NCI-H1694 (cell line): ENCODE data around the gene ZFYVE28.
"Not testable (repeated sequence)": the region's sequence is repeated elsewhere in the genome, so short reads cannot be mapped to it uniquely, and the experiment has no call there.

Experiments
- DNase-seq: peaks from one replicate; lab custom pipeline; 2025; lab: John Stamatoyannopoulos, UW

Gene ZFYVE28

GRCh38 chr4:2446656-2447564 is 28.5 kb upstream of the ZFYVE28 start:
- no peak for DNase-seq

GRCh38 chr4:2445571-2445970 is 27.1 kb upstream of the ZFYVE28 start:
- DNase-seq: no peak

DNA sequence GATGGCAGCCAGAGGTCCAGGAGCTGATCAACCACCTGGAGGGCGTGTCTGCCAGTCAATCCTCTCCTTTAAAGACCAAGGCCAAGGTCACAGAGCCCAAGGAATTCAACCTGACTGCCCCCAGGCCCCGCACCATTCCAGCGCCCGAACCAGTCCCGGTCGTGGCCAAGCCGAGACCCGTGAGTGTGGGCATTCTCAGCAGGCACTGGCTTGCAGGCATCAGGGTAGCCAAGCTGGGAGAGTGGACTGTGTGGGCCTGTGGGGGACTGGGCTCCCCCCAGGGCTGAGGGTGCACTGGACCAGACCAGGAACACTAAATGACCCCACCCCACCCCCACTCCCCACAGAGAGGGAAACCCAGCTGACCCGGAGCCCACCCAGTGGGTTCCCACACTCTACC is 26.7 kb upstream of the ZFYVE28 start:
- DNase-seq: no peak

DNA sequence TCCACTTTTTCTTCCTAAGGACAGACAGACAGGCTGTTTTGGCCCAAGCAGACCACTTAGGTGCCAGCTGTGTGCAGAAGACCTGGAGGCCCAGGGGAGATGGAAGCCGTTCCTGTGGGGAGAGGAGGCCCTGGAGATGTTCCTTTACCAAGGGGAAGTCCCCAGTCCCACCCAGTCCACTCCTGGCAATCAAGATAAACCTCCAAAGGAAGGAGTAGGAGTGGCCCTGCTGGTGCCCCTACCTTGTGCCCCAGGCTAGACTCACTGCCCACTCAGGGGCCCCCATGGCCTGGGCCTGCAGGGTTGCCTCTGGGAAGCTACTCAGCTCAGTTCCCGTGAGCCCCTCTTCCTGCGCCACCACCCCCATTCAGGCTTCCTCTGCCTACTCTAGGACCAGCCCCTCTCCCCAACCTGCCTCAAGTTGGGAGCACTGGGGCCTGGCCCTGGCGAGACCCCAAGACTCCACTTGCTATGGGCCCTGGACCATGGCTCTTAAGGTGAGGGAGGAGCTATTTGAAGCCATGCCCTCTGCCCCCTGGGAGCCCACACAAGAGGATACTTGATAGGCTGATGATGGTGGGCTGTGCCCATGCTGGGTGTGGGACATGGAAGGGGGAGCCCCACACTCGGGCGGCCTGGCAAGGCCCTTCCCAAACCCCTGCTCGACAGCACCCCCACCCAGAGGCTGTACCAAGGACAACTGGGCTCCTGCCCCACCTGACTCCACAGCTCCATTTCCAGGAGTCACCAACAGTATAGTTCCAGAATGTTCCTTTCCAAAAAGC is 25.7 kb upstream of the ZFYVE28 start:
- DNase-seq: no peak

DNA sequence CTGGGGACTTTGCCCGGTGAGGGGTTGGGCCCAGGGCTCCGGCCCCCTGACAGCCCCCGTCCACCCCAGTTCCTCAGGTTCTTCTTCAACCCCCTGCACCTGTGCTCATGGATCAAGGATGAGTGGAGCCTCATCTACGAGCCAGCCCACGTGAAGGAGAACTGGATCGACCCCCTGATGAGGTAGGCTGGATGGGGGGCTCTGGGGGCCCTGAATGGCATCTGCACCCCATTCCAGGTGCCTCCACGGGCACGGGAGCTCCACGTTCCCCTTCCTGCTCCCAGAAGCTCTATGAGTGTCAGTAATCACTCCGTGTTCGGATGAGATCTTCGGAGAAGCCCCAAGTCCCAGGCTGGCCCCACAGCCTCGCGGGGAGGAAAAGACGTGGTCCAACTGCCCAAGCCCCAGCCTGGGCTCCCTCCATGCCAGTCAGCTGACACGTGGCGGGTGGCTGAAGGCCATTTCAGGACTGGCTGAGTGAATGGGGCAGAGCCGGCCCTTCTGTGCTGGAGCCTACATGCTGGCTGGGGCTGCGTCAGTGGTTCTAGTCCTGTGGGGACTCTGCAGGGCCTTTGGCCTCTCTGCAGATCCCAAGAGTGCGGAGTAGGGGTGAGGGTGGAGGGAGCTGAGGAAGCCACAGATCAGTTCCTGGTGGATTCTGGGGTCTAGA is 24.8 kb upstream of the ZFYVE28 start:
- no peak for DNase-seq

DNA sequence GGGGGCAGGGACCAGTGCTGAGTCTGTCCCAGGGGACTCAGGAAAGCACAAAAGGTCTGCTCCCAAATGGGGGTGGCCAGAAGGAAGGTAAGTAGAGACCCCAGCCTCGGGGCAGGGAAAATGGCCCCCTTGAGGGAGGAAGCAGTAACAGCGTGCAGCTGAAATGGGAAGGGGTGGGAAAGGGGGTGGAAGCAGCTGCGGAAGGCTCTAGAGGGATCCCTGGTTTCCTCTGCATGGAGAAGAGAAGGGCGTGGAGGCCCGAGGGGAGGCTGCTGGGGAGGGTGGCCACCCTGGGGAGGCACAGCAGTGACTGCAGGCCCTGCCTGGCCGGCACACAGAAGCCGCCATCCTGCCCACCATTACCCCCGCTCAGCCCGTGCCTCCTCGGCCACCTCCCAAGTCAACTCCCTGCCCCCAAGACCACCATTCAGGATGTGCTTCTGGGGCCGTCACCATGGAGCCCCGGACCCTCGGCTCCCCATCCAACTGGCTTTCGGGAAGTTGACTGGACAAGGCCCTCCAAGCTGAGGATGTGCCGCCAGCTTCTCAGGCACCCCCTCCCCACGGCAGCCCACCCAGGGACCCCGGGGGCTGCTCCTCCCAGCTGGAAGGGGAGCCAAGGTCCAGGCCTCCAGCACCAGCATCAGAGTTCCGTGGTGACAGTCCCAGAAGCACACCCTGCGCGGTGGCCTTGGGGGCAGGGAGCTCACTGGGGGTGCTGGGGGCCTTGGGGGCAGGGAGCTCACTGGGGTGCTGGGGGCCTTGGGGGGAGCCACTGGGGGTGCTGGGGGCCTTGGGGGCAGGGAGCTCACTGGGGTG is 23.9 kb upstream of the ZFYVE28 start:
- no peak for DNase-seq

GRCh38 chr4:2441393-2442174 is 23.1 kb upstream of the ZFYVE28 start:
- DNase-seq: peak; percentile 55

DNA sequence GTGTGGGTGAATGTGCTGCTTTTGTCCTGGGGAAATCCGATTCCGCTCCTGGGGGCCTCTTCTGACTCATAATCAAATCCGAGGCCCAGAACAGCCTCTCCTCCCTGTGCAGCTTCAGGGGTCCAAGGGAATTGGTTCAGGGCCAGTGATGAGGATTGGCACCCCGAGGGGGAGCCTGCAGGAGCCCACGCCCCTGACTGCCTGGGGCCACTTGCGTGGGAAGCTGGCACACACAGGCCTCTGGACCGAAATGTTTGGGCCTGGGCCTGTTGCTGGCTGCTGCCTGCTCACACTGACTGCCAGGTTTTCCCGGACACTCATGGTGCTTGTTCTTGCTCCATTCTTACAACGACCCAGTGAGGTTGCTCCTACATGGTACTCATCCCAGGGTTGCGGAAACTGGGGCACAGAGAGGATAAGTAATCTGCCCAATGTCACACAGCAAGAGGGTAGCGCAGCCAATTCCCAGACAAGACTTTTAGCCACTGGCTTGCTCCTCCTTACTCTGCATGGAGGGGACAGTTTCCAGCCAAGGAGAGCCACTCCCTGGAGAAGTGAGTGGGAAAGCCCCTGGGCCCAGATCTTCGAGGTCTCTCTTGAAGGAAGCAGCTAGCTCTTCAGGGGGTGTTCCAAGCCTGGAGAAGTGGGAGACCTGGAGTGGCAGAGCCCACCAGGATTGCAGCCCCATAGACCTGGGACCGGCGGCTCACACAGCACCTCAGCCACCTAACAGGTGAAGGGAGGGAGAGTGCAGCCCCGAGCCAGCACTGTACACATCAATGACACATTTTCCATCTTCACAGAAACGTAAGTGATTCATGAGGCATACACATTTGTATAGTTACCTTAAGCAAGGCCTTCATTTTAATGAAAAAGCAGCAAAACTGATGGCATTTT is 20.6 kb upstream of the ZFYVE28 start:
- no peak for DNase-seq

- DNase-seq: no peak
These were observed 19.2 kb upstream of the ZFYVE28 start for GRCh38 chr4:2437475-2438215.

GRCh38 chr4:2436761-2437474 is 18.5 kb upstream of the ZFYVE28 start:
- no peak for DNase-seq

GRCh38 chr4:2436301-2436700 is 17.9 kb upstream of the ZFYVE28 start:
- DNase-seq: no peak

- DNase-seq: no peak
These were observed 16.0 kb upstream of the ZFYVE28 start for GRCh38 chr4:2434420-2434819.

DNA sequence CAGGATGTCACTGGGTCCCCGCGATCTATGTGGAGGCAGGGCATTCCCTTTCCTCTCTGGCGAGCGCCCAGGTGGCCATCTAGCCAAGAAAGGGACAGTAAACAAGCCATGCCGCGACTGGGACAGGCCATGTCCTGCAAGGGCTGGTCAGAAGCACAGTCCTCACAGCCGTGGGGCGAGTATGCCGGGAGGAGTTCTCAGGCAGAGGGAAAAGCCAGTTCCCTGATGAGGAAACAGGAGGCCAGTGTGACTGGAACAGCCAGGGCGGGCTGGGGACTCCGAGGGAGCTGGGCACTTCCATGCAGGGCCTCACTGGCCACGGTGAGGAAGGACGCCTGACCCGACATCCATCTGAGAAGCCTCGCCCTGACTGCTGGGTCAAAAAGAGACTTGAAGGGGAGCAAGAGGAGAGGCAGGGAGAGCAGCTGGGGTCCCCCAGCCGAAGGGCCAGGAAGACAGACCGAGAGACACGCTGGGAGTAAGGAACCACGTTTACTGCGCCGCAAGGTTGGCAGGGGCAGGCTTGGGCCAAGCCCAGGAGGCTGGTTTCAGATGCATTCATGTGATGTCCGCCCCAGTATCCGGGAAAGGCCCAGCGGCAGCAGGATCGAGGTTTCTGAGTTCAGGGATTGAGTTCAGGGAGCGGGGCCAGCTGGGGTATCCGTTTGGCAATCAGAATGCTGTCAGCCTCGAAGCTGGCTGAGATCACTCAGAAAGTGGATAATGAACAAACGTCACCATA is 15.3 kb upstream of the ZFYVE28 start:
- no peak for DNase-seq

DNA sequence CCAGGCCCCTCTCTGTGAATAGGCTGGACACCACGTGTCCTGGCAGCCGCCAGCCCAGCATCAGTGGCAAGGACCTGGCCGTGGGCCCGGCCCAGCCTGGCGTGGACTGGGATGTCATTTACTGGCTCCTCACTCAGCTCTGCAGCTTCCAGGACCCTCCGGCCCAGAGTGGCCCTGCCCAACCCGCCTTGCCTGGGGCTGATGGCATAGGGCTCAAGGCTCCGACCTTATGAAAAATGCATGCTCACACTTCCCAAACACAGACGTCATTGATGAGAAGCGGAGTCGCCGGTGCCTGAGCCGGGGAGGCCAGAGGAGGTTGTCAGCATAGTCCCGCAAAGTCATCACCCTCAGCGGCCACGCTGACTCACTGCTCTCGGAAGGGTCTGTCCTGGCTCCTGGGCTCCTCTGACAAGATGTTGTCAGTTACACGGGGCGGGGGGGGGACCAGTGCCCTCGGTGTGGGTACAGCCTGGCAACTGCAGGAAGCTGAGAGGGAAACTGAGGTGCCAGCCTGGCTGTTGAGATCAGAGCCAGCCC is 14.6 kb upstream of the ZFYVE28 start:
- no peak for DNase-seq

- no peak for DNase-seq
These were observed 13.6 kb upstream of the ZFYVE28 start for GRCh38 chr4:2432004-2432403.

DNA sequence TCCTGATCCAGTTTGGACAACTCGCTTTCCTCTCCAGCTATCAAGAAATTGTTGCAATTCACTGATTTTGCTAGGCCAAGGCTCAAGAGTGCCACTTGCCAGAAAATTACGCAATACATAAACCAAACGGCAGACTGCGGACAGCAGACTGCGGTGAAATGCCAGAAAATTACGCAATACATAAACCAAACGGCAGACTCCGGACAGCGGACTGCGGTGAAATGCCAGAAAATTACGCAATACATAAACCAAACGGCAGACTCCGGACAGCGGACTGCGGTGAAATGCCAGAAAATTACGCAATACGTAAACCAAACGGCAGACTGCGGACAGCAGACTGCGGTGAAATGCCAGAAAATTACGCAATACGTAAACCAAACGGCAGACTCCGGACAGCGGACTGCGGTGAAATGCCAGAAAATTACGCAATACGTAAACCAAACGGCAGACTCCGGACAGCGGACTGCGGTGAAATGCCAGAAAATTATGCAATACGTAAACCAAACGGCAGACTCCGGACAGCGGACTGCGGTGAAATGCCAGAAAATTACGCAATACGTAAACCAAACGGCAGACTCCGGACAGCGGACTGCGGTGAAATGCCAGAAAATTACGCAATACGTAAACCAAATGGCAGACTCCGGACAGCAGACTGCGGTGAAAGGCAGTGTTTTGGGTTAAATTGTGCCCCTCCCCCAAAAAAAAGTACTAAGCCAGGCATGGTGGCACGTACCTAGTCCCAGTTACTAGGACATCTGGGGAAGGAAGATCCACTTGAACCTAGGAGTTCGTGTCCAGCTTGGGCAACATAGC is 11.7 kb upstream of the ZFYVE28 start:
- DNase-seq: not testable (repeated sequence)
